Ishikawa (cell line): Measurements from ENCODE around the gene SBNO2.

Source experiments
- CEBPB ChIP-seq: IDR thresholded peaks from 2 replicates; pipeline ENCODE4 v1.6.1; 2012
- CREB1 ChIP-seq: IDR thresholded peaks from 2 replicates; pipeline ENCODE4 v1.6.1; 2012; ENCODE audit warnings: low read depth
- EGR1 ChIP-seq: IDR thresholded peaks from 2 replicates; pipeline ENCODE4 v1.6.1; 2012
- EP300 ChIP-seq: IDR thresholded peaks from 2 replicates; pipeline ENCODE4 v1.6.1; 2012; ENCODE audit warnings: borderline replicate concordance
- FOXM1 ChIP-seq: IDR thresholded peaks from 2 replicates; pipeline ENCODE4 v1.6.1; 2012; ENCODE audit warnings: low read depth, borderline replicate concordance
- NFIC ChIP-seq: IDR thresholded peaks from 2 replicates; pipeline ENCODE4 v1.6.1; 2012
- RAD21 ChIP-seq: IDR thresholded peaks from 2 replicates; pipeline ENCODE4 v1.6.1; 2012; ENCODE audit warnings: low read depth
- TAF1 ChIP-seq: IDR thresholded peaks from 2 replicates; pipeline ENCODE4 v1.6.1; 2012; ENCODE audit warnings: low read depth, mild to moderate bottlenecking
- TCF12 ChIP-seq: IDR thresholded peaks from 2 replicates; pipeline ENCODE4 v1.6.1; 2012; ENCODE audit warnings: low read depth
- TEAD4 ChIP-seq: IDR thresholded peaks from 2 replicates; pipeline ENCODE4 v1.6.1; 2012
- YY1 ChIP-seq: IDR thresholded peaks from 2 replicates; pipeline ENCODE4 v1.6.1; 2012; ENCODE audit warnings: low read depth
- ZBTB7A ChIP-seq: IDR thresholded peaks from 2 replicates; pipeline ENCODE4 v1.6.1; 2012; ENCODE audit warnings: low read depth
- TF ChIP-seq, protein P1 (sequence below): IDR thresholded peaks from 2 replicates; pipeline ENCODE4 v1.6.1; 2012; ENCODE audit warnings: low read depth, mild to moderate bottlenecking
- TF ChIP-seq, protein P2 (sequence below): IDR thresholded peaks from 2 replicates; pipeline ENCODE4 v1.6.1; 2012
- TF ChIP-seq, protein P3 (sequence below): IDR thresholded peaks from 2 replicates; pipeline ENCODE4 v1.6.1; 2012

SBNO2 gene

DNA sequence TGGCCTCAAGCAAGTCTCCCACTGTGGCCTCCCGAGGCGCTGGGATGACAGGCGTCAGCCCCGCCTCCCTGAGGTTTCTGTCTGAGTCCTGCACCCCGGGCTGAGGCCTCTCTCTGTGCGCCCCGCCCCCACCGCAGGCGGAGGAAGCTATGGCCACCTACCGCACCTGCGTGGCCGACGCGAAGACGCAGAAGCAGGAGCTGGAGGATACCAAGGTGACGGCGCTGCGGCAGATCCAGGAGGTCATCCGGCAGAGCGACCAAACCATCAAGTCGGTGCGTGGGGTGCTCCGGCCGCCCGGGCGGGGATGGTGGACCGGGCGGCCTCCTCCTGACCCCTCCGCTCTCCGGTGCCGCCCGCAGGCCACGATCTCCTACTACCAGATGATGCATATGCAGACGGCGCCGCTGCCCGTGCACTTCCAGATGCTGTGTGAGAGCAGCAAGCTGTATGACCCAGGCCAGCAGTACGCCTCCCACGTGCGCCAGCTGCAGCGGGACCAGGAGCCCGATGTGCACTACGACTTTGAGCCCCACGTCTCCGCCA, 94.4 kb downstream of the SBNO2 start:
- TF ChIP-seq, protein P1, sequence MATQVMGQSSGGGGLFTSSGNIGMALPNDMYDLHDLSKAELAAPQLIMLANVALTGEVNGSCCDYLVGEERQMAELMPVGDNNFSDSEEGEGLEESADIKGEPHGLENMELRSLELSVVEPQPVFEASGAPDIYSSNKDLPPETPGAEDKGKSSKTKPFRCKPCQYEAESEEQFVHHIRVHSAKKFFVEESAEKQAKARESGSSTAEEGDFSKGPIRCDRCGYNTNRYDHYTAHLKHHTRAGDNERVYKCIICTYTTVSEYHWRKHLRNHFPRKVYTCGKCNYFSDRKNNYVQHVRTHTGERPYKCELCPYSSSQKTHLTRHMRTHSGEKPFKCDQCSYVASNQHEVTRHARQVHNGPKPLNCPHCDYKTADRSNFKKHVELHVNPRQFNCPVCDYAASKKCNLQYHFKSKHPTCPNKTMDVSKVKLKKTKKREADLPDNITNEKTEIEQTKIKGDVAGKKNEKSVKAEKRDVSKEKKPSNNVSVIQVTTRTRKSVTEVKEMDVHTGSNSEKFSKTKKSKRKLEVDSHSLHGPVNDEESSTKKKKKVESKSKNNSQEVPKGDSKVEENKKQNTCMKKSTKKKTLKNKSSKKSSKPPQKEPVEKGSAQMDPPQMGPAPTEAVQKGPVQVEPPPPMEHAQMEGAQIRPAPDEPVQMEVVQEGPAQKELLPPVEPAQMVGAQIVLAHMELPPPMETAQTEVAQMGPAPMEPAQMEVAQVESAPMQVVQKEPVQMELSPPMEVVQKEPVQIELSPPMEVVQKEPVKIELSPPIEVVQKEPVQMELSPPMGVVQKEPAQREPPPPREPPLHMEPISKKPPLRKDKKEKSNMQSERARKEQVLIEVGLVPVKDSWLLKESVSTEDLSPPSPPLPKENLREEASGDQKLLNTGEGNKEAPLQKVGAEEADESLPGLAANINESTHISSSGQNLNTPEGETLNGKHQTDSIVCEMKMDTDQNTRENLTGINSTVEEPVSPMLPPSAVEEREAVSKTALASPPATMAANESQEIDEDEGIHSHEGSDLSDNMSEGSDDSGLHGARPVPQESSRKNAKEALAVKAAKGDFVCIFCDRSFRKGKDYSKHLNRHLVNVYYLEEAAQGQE = no peak

DNA sequence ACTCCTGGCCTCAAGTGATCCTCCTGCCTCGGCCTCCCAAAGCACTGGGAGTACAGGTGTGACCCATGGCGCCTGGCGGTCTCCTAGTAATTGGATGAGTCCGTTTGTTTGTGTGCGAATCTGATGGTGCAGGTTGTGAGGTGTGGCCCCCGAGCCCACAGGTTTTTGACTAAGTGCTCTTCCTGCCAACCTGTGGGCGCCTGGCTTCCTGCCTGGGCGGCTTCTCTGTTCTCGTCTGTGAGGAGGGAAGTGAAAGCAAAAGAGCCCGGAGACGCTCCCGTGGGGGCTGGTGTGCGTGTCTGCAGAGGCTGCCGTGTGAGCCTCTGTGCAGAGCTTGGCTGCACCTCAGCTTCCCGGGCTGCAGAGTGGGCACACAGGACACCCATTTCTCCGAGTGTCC, 97.1 kb downstream of the SBNO2 start:
- TF ChIP-seq CEBPB = no peak
- TF ChIP-seq, protein P2, sequence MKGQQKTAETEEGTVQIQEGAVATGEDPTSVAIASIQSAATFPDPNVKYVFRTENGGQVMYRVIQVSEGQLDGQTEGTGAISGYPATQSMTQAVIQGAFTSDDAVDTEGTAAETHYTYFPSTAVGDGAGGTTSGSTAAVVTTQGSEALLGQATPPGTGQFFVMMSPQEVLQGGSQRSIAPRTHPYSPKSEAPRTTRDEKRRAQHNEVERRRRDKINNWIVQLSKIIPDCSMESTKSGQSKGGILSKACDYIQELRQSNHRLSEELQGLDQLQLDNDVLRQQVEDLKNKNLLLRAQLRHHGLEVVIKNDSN = no peak
- TF ChIP-seq TCF12 = 0 out of 2 replicates have a peak, but pooled peaks have one; percentile 53
- no peak for TF ChIP-seq RAD21
- no peak for TF ChIP-seq TAF1
- no peak for TF ChIP-seq YY1
- TF ChIP-seq EGR1 = no peak
- TF ChIP-seq, protein P1 = no peak
- TF ChIP-seq FOXM1 = no peak
- peak; percentile 42; the same call in 1 of the 2 replicates for TF ChIP-seq EP300
- TF ChIP-seq, protein P3, sequence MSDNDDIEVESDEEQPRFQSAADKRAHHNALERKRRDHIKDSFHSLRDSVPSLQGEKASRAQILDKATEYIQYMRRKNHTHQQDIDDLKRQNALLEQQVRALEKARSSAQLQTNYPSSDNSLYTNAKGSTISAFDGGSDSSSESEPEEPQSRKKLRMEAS = 0 out of 2 replicates have a peak, but pooled peaks have one; percentile 37
- TF ChIP-seq CREB1 = no peak
- no peak for TF ChIP-seq ZBTB7A
- TF ChIP-seq NFIC = no peak; the same call in 1 of the 2 replicates
- no peak for TF ChIP-seq TEAD4

DNA sequence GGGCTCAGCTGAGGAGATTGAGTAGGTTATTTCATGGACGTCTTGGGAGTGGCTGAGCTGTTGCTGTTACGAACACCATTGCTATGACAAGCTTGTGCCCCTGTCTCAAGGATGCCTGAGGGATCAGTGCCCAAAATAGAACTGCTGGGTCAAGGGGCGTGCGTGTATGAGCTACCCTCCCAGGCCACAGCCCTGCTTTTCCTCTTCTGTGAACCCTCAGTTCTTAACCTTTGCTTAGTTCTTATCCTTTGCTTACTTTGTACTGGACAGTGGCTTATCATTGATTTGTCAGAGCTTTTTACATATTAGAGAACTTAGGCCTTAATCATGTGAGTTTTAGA, 98.1 kb downstream of the SBNO2 start:
- TF ChIP-seq ZBTB7A (no peak), RAD21 (no peak), TAF1 (no peak), NFIC (no peak), EGR1 (no peak), CREB1 (no peak), YY1 (no peak), FOXM1 (no peak), CEBPB (no peak), TCF12 (no peak), EP300 (no peak), TEAD4 (no peak)
- TF ChIP-seq, protein P3 = no peak
- TF ChIP-seq, protein P1 = no peak
- TF ChIP-seq, protein P2 = no peak

DNA sequence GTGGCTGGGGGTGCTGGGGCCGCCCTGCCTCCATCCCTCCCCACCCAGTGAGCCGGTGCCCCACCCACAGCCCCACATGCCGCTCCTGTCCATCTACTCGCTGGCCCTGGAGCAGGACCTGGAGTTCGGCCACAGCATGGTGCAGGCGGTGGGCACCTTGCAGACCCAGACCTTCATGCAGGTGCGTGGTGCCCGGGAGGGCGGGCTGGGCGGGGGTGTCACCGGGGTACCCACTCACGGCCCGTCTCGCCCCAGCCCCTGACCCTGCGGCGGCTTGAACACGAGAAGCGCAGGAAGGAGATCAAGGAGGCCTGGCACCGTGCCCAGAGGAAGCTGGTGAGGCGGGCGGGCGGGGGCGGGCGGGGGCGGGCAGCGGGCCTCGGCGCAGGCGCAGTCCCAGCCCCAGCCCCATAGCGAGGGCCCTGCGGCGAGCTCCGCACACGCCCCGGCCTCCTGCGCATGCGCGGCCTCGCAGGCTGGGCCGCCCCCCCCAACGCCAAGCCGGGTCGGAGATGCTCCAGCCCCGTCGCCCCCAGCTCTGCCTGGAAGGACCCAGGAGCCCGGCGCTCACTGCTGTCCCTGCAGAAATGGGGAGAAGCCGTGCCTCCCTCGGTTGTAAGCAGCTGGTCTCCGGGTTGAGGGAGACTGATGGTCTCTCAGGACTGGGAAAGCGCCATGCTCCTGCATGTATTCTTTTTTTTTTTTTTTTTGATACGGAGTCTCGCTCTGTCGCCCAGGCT, 99.4 kb downstream of the SBNO2 start:
- 0 out of 2 replicates have a peak, but pooled peaks have one; percentile 14 for TF ChIP-seq ZBTB7A
- no peak for TF ChIP-seq TAF1
- TF ChIP-seq, protein P3 = 0 out of 2 replicates have a peak, but pooled peaks have one; percentile 19
- TF ChIP-seq, protein P2 = no peak
- peak; percentile 64; the same call in 1 of the 2 replicates for TF ChIP-seq NFIC
- no peak for TF ChIP-seq YY1
- TF ChIP-seq, protein P1 = no peak
- TF ChIP-seq FOXM1 = no peak
- TF ChIP-seq EP300 = no peak
- TF ChIP-seq EGR1 = 0 out of 2 replicates have a peak, but pooled peaks have one; percentile 2
- no peak for TF ChIP-seq TCF12
- TF ChIP-seq CREB1 = no peak
